HG03520 (cell line): ENCODE data around the gene KRT33B.
"Not testable (repeated sequence)": the region's sequence is repeated elsewhere in the genome, so short reads cannot be mapped to it uniquely, and the experiment has no call there.

ENCODE experiments used
- ATAC-seq: cut with Tn5 transposase; IDR thresholded peaks from one replicate; pipeline ENCODE4 v1.9.1; 2021; ENCODE audit warnings: mild to moderate bottlenecking, moderate library complexity; ENCODE audit not compliant: unreplicated experiment

Gene KRT33B

GRCh38 chr17:41369713-41370112 is at the start of gene KRT33B:
Gene KRT33B, minus strand, starts transcription at chr17:41369813. Its CDS starts 63 bp downstream, at chr17:41369750.
- ATAC-seq = no peak

GRCh38 chr17:41418116-41418860 is 48.7 kb upstream of the KRT33B start:
- no peak for ATAC-seq

- no peak for ATAC-seq
Observed at GRCh38 chr17:41417576-41418015, 48.0 kb upstream of the KRT33B start.

- no peak for ATAC-seq
Observed at GRCh38 chr17:41417127-41417526, 47.5 kb upstream of the KRT33B start.

- ATAC-seq = no peak
Observed at GRCh38 chr17:41416479-41416878, 46.9 kb upstream of the KRT33B start.

GRCh38 chr17:41415833-41416335 is 46.3 kb upstream of the KRT33B start:
- no peak for ATAC-seq

- no peak for ATAC-seq
Observed at GRCh38 chr17:41415411-41415810, 45.8 kb upstream of the KRT33B start.

GRCh38 chr17:41413982-41414381 is 44.4 kb upstream of the KRT33B start:
- ATAC-seq = no peak

GRCh38 chr17:41413353-41413957 is 43.8 kb upstream of the KRT33B start:
- ATAC-seq = no peak

GRCh38 chr17:41411072-41411840 is 41.6 kb upstream of the KRT33B start:
- no peak for ATAC-seq

- ATAC-seq = no peak
Observed at GRCh38 chr17:41407226-41407625, 37.6 kb upstream of the KRT33B start.

GRCh38 chr17:41406205-41406604 is 36.6 kb upstream of the KRT33B start:
- no peak for ATAC-seq

- ATAC-seq = no peak
Observed at GRCh38 chr17:41404024-41404671, 34.5 kb upstream of the KRT33B start.

GRCh38 chr17:41403404-41404023 is 33.9 kb upstream of the KRT33B start:
- ATAC-seq = no peak

GRCh38 chr17:41402161-41402560 is 32.5 kb upstream of the KRT33B start:
- ATAC-seq = no peak

- ATAC-seq = no peak
Observed at GRCh38 chr17:41396996-41397660, 27.5 kb upstream of the KRT33B start, which contains the start of gene KRT31. Gene KRT31, minus strand, starts transcription at chr17:41397608. Its CDS starts 69 bp downstream, at chr17:41397539.

GRCh38 chr17:41396340-41396739 is 26.7 kb upstream of the KRT33B start:
- ATAC-seq = no peak

- ATAC-seq = no peak
Observed at GRCh38 chr17:41395611-41396010, 26.0 kb upstream of the KRT33B start.

- not testable (repeated sequence) for ATAC-seq
Observed at GRCh38 chr17:41395044-41395443, 25.4 kb upstream of the KRT33B start.
